Renal pelvis (tissue), 4 donors: ENCODE data around the gene CDO1. TPM values are rescaled to one million over a fixed set of nuclear protein-coding genes. Genes with fewer than 3 reads are reported as not detected.
"Not testable (repeated sequence)": the region's sequence is repeated elsewhere in the genome, so short reads cannot be mapped to it uniquely, and the experiment has no call there.

Experiments
- DNase-seq: peaks from one replicate; pipeline ENCODE4 v3.0.0-alpha.2; 2013
- polyA plus RNA-seq, 3 donors: library from polyadenylated mRNA; unstranded; fragments of 120-200 nt; gene quantifications; one replicate each; pipeline ENCODE4 v1.2.1, GENCODE V29; 2013; ENCODE audit not compliant: insufficient read length in 3 of 3

The CDO1 gene
- polyA plus RNA-seq, 3 donors: 24.5 to 26.4 (median 25.6) TPM

DNA sequence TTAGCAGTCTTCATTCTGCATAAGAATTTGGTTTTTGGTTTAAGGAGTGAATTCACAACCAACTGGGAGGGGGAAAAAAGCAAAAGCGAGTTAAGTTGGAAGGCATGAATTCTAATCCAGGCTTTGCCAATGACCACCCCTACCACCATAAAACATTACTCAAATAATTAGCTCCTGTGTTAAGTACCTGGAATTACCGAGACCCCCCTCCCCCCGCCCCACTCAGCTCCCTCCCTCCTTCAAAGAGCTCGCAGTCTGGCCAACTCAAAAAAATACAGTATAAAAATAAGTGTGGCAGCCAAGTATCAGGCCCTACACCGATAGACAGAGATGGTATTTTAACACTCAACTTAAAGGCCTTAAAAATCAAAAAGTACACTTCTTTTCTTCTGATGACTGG, 24.4 kb upstream of the CDO1 start:
- no peak for DNase-seq

DNA sequence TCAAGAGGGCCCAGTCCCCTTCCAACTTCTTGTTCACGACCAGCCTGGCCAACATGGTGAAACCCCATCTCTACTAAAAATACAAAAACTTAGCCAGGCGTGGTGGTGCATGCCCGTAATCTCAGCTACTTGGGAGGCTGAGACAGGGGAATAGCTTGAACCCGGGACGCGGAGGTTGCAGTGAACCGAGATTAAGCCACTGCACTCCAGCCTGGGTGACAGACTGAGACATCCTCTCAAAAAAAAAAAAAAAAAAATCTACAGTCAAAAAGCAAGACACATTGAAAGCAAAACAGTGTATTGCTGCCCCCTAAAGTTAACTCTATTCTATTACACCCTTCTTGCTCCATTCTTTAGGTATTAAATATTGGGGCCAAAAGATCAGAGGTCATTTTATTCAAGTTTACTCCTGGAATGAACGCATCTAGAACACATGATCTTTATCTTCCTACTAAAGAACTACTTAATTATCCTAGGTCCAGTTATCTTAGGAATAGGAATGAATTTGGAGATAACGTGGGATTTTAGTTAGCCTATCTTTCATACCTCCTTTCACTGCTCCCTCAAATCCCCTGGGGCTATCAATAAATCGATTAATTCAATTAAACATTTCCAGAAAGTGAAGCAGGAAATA, 22.5 kb upstream of the CDO1 start:
- DNase-seq: no peak

DNA sequence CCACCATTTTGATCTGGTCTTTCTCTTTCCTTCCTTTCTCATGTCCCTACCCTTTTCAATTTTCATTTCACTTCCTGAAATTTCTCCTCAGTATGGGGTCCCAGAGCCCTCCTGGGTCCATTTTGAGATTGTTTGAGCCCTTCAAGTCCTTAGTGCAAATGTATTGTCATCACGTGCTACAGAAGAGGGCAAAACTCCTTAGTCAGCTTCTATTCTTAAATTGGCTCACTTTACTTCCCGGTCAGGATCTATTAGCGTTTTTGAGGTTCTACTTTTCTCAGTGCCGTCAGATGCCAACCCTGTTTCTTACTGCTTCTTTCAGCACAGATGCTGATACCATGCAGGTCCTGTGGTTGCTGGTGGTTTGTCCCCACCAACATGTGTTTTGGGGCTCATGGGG, 19.0 kb upstream of the CDO1 start:
- DNase-seq: no peak

DNA sequence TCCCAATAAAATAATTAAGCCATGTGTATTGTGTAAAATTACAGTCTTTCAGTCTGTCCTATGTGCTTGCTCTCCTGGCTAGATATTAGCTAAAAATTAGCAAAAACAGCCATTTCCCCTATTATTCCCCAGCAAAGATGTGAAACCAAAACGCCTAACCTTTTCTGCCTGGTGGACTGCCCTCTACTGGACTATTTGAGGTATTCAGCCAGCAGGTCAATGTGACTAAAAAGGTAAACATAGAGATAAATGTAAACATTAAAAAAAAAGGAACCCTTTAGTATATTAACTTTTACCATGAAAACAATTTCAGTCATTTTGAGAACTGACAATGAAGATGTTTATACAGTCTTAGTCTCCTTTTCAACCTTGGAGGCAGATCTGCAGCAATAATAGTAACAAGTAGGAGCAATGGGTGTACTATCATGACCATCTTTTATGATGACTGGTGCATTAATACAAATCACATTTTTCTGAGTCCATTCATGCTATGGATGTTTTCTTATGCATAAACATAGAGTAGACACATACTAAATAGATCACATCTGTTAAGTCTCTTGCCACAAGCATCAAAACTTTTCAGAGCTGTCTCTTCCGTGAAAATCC, 14.8 kb upstream of the CDO1 start:
- DNase-seq: no peak

DNA sequence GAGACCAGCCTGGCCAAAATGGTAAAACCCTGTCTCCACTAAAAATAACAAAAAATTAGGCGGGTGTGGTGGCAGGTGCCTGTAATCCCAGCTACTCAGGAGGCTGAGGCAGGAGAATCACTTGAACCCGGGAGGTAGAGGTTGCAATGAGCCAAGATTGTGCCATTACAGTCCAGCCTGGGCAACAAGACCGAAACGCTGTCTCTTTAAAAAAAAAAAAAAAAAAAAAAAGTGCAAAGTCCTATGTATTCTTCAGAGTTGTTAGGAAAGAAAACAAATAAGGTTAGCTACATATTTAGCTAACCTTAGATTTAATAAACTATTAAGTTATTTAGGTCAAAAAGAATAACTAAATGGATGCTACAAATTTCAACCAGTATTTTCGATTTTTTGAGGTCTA, 13.5 kb upstream of the CDO1 start:
- DNase-seq: no peak

DNA sequence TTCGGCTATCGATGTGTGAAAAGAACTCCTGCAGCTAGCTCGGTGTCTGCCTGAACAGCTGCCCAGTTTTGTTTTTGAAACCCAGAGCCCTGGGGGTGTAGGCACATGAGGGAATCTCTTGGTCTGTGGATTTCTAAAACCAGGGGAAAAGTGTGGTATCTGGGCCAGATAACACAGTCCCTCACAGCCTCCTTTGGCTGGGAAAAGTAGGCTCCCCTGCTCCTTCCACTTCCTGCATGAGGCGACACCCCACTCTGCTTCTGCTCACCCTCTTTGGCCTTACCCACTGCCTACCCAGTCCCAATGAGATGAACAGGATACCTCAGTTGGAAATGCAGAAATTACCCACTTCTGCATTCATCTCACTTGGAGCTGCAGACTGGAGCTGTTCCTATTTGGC, 9.5 kb upstream of the CDO1 start:
- DNase-seq: no peak

DNA sequence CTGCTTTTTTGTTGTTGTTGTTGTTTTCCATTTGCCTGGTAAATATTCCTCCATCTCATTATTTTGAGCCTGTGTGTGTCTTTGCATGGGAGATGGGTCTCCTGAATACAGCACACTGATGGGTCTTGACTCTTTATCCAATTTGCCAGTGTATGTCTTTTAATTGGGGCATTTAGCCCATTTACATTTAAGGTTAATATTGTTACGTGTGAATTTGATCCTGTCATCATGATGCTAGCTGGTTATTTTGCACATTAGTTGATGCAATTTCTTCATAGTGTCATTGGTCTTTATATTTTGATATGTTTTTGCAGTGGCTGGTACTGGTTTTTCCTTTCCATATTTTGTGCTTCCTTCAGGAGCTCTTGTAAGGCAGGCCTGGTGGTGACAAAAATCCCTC, 8.5 kb upstream of the CDO1 start:
- DNase-seq: not testable (repeated sequence)

DNA sequence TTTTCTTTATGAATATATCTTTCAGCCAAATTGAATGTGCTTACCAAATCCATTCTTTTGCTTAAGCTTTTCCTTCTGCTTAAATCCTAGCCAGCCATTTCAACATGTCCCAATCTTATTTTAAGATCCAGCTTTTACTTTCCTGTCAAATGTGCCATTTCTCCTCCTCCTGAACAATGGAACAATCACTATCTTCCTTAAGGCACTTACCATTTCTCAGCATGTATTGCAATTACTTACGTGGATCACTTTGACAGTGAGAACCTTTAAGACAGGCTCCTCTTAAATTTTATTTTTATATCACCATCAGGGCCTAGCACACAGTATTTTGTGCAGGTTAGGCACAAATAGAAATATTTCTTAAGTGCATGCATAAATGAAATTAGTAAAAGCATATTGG, 4.4 kb upstream of the CDO1 start:
- DNase-seq: no peak

DNA sequence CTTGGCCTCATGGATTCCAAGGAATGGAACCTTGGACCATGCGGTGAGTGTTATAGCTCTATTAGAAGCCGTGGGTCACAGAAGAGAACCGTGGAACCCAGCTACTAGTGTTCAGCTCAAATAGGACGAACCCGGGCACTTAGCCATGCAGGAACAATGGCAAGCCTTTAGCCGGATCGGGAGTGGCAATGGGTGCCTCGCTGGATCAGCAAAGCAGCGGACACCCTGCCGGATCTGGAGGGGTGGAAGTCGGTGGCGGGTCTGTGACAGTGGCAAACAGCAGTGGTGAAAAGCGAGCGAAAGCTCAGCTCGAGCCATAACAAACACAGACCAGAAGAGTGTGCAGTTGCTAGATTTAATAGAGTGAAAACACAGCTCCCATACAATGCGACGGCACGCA, 2.4 kb upstream of the CDO1 start:
- DNase-seq: no peak

DNA sequence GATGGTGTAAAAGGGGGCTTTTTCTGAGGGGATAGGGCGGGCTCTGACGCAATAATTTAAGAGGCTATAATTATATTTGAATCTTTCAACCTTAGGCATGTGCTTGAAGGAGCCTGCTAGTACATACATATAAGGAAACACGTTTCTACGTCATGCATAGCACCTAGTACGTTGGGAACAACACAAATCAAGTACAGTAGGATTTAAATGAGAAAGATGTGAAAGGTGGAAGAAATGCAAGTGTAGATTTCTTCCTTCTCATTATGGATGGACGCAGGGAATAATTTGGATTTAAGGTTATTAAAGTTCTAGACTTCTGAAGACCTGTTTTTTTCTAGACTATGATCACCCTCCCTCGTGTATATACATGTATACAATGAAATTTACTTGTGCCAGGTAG, 927 bp upstream of the CDO1 start:
- DNase-seq: no peak

DNA sequence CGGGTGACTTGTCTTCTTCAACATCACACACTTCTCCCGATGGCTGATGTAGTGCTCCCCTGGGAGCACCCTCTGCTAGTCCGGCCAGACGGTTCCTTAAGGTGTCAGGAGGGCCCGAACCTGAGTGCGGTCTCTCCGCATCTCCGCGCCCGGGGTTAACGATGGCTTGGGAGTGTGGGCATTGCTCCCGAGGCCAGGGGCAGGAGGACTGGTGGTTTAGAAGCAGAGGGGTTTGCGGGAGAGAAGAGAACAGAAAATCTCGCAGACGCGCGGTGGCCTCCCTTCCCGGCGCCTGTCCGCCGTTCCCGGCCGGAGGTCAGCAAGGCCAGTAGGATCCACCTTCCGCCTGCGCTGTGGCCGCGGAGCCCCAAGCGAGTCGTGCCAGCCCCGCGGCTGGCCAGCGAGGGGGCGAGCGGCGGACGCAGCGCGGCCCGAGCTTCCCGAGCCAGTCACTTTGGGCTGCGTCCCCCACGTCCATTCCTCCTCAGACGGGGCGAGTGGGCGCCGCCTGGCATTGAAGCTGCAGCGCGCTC, 700 bp downstream of the CDO1 start:
- DNase-seq: no peak

DNA sequence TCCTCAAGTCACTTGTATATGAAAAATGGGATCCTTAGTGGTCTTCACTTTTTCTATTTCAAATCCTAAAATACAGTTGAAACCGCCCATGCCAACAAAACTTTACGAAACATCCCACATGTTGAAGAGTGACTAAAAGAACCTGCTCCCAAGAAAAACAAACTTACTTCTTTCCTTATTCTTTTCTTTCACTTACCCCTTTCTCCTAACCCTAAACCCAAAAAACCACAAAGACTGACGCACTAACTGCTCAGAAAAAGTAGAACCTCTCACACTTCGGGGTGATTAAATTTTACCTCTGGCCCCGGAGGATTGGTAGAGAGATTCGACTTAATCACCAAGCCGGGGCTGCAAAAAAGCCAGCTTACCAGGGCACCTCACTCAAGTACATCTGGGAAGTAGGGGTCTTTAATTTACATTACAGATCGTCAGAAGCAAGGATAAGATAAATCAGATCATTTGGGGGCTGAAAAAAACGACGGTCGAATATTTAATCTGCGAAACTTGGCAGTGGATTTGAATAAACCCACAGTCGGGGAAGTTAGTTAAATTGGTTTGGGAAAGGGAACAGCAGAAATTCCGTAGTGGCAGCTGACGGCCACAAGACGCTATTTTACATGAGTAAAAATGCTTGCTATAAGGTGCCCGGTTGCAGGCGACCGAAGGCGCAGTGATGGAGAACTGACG, 1.3 kb downstream of the CDO1 start:
- DNase-seq: peak; percentile 23

DNA sequence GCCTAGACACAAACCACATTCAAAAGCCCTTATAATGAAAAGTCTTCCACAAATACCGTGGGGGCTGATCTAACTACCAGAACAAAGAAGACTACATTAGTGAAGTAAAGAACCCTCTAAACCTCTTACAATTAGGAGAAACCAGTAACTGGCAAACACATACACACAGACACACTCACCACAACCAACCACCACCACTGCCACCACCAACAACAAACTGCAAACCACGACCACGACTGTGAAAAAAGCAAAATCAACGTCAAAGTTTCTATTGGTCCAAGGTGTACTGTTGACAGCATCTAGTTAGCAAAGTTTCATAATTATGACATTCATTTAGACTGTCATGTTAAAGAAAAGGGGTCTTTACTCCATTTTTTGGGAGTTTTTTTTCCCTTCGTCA, 2.7 kb downstream of the CDO1 start:
- DNase-seq: no peak

DNA sequence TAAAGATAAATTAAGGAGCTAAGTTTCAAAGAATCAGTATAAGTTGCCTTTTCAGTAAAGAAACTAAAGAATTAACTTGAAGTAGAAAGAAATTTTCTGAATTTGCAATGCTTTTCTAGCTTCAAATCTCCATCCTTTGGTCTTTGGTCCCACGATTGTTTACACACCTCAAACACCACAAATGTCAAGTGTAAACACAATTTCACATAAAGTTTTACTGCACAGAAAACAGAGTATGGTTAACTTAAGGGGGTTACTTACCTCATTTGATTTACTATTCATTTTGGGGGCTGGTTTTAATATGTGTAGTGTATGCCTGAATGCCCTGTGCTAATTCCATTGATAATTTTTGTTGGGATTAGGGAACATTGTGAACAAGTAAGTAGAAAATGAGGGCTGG, 4.1 kb downstream of the CDO1 start:
- no peak for DNase-seq

DNA sequence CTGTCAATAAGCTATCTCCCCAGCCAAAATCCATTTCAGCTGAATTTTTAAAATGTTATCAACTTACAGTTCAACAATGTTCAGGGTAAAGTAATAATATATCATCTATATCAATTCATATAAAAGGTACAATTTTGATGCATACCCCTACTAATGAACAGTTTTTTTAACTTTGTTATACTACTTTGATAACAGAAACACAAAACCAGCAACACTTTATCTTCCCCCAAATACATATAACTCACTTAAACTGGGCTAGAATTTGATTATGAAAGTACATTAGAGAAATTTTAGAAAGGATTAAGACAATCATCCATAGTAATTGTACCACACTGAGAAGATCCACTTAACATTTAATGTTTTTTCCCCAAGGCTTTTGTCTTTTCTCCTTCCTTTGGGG, 5.1 kb downstream of the CDO1 start:
- DNase-seq: no peak

DNA sequence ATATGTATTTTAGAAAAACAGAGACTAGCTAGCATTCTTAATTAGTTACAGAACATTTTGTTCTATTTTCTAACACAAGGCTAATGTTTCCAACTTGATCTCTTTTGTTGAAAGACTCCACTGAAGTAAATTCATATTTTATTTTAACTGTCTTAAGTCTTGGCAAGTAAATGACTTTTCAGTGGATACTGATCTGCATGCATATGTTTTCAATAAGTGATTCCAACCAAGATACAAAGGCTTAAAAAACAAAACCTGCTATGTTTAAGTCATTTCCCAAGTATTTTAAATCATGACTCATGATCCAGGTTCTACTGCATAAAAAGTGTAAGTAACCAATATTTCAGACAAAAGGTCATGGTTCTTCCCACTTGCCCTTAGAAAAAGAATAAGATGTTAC, 5.7 kb downstream of the CDO1 start:
- no peak for DNase-seq

DNA sequence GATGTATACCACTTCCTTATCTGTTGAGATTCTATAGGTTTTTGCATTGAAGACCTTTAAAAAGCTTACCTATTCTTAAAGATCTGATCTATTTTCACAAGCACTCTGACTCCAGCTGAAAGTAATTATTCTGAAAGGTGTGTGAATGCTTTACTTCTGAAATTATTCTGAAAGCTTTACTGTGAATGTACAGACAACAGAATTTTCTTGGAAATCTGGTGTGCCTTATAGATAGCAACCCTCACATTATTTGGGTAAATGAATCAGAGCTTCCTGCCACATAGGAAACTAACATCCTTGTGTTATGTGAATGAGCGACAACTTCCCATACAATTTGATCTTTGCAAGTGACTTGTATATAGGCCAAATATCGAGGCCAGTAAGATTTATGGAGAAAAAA, 6.5 kb downstream of the CDO1 start:
- DNase-seq: no peak

DNA sequence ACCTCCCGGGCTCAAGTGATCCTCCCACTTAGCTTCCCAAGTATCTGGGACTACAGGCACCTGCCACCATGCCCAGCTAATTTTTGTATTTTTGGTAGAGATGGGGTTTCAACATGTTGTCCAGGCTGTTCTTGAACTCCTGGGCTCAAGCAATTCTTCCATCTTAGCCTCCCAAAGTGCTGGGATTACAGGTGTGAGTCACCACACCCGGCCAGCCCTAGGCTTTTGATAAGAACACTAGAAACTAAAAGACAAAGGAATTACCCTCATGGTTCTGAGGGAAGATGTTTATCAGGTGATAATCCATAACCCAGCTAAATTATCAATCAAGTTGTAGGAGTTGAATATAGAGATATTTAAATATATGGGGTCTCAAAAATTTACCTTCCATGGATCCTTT, 8.4 kb downstream of the CDO1 start:
- not testable (repeated sequence) for DNase-seq

DNA sequence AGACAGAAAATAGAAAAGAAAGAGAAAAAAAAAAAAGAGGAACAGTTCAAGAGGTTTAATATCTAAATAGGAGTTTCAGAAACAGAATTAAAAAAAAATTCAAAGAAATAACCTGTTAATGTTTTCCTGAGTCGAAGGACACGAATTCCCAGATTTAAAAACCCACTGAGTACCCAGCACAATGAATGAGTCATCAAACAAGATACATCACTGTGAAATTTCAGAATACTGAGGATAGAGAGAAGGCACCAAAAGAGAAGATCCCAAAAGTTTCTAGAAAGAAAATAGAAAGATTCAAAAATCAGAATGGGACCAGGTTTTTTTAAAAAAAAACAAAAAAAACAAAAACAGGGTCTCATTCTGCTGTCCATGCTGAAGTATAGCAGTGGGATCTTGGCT, 8.8 kb downstream of the CDO1 start:
- no peak for DNase-seq

DNA sequence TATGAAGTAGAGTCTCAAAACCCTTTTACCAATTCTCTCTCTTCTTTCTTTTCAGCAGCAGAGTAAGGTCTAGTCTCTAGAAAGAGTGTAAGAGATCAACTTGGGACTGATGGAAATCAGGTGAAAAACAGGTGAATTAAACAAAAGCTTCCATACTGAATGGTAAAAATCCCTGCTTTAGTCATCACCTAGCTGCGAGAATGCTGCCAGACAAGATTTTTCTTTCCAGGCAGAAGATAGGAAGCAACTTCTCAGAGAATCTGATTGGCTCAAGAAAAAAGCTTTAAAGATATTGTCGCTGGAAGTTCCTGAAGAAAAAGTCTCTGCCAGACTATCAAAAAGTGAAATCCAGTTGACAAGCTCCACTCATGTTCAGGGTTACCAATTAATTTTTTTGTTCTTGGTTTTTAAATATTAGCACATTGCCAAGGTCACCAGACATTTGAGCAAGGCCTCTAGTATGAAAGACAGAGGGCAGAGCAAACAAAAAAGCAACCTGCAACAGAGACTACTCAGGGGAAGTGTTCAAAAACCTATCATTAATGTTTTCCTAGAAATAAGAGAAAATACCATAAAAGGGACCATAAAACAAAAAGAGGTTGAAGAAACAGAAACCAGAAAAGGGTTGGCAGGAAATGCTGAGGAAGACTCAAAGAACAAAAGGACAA, 9.3 kb downstream of the CDO1 start:
- DNase-seq: no peak

DNA sequence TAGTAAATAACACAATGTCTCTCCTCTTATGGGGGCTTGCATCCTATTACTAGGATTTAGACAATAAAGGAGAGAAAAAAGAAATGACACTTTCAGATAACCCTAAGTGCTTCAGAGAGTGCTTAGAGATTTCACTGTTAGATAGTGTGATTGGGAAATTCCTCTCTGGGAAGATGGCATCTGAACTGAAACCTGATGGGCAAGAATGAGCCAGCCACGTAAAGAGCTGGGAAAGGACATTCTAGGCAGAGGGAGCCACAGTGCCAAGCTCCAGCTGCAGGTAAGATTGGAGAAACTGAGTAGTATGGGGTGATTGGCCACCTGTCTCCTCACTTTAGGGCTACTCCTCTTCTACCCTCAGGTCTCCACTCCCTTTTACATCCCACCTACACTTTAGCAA, 14.5 kb downstream of the CDO1 start:
- DNase-seq: no peak

DNA sequence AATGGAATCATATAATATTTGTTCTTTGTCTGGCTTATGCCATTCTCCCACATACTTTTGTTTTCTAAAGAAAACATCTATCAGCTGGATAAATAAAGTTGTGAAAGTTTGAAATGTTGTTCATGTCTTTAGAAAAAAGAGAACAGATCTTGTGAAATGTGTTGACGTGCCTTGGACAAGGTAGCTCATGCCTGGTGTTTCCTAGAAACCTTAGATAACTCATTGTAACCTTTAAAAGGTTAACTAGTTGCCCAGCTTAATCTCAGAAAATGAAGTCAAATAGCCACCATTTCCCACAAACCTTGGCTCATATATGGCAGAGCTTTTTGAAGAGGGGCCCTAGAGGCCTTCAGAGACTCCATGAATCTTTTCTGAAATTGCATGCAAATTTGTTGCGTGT, 15.3 kb downstream of the CDO1 start:
- no peak for DNase-seq

DNA sequence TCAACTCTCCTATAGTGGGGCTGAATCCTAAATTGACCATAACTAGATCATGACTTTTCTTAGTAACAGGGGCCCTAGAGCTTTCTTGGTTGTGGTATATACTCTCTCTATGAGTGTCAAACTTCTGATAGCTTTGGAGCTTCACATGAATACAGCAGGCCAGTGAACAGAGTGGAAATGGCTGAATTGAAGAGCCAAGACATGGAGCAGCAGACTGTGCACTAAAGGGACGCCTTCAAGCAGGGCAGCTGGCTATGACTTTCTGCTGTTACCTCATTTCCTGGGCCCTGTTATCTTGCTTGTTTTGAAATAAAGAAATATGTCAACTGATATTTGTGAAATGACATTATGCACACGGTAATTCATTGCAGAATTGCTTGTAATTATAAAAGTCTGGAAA, 16.4 kb downstream of the CDO1 start:
- DNase-seq: no peak
